GM23248 (cell line): ENCODE data around the gene CTNNA3. TPM values are rescaled to one million over a fixed set of nuclear protein-coding genes. Genes with fewer than 3 reads are reported as not detected.

ENCODE experiments used
- DNase-seq: peaks from one replicate; pipeline ENCODE4 v3.0.0-alpha.2; 2015
- H2AFZ ChIP-seq: fragments of 200-600 bp; sonication (generic); 2 replicates; pipeline ENCODE4 v1.6.1; 2016; ENCODE audit warnings: antibody characterized with exemption
- H3F3A ChIP-seq: fragments of 200-600 bp; sonication (generic); 2 replicates; pipeline ENCODE4 v1.6.1; 2016; ENCODE audit warnings: mild to moderate bottlenecking, antibody characterized with exemption, mixed run types; ENCODE audit not compliant: insufficient read depth
- H3K27ac ChIP-seq: fragments of 200-600 bp; sonication (generic); 2 replicates; pipeline ENCODE4 v1.5.1; 2016; ENCODE audit warnings: mild to moderate bottlenecking
- H3K27me3 ChIP-seq: fragments of 200-600 bp; sonication (generic); replicated peaks from 2 replicates; pipeline ENCODE4 v1.6.1; 2016; ENCODE audit warnings: mild to moderate bottlenecking; ENCODE audit not compliant: insufficient read depth
- H3K36me3 ChIP-seq: fragments of 200-600 bp; sonication (generic); 2 replicates; pipeline ENCODE4 v1.6.1; 2016; ENCODE audit warnings: low read depth, mild to moderate bottlenecking
- H3K4me1 ChIP-seq: fragments of 200-600 bp; sonication (generic); 2 replicates; pipeline ENCODE4 v1.6.1; 2016; ENCODE audit warnings: mild to moderate bottlenecking; ENCODE audit not compliant: insufficient read depth
- H3K4me2 ChIP-seq: fragments of 200-600 bp; sonication (generic); one replicate; pipeline ENCODE4 v1.6.1; 2016; ENCODE audit warnings: mild to moderate bottlenecking; ENCODE audit not compliant: unreplicated experiment
- H3K4me3 ChIP-seq: fragments of 200-600 bp; sonication (generic); 2 replicates; pipeline ENCODE4 v1.5.1; 2016; ENCODE audit warnings: mild to moderate bottlenecking
- H3K79me2 ChIP-seq: fragments of 200-600 bp; sonication (generic); 2 replicates; pipeline ENCODE4 v1.6.1; 2016; ENCODE audit warnings: mild to moderate bottlenecking; ENCODE audit not compliant: insufficient read depth
- H3K9ac ChIP-seq: fragments of 200-600 bp; sonication (generic); 2 replicates; pipeline ENCODE4 v1.6.1; 2016; ENCODE audit warnings: mild to moderate bottlenecking
- H3K9me2 ChIP-seq: fragments of 200-600 bp; sonication (generic); 2 replicates; pipeline ENCODE4 v1.6.1; 2016; ENCODE audit warnings: mixed run types, mild to moderate bottlenecking, moderate library complexity; ENCODE audit not compliant: insufficient read depth
- H3K9me3 ChIP-seq: fragments of 200-600 bp; sonication (generic); one replicate; pipeline ENCODE4 v1.6.1; 2017; ENCODE audit warnings: low read depth
- H4K20me1 ChIP-seq: fragments of 200-600 bp; sonication (generic); 2 replicates; pipeline ENCODE4 v1.6.0; 2016; ENCODE audit not compliant: insufficient read depth
- EZH2 ChIP-seq: fragments of 200-600 bp; sonication (generic); IDR thresholded peaks from 2 replicates; pipeline ENCODE4 v1.6.1; 2018; ENCODE audit warnings: antibody characterized with exemption, mild to moderate bottlenecking; ENCODE audit not compliant: insufficient read depth, poor library complexity, severe bottlenecking
- EZH2phosphoT487 ChIP-seq: fragments of 200-600 bp; sonication (generic); IDR thresholded peaks from 2 replicates; pipeline ENCODE4 v1.6.1; 2018; ENCODE audit warnings: antibody characterized with exemption, moderate library complexity, mild to moderate bottlenecking, low read depth; ENCODE audit not compliant: insufficient read depth
- WGBS, 2 experiments: methylation state at CpG; one replicate each; pipeline ENCODE4 v1.1.6; 2015 to 2017; ENCODE audit warnings: low lambda C conversion rate in 2 of 2, low coverage in 1 of 2; ENCODE audit errors: missing lambda C conversion rate in 2 of 2; 5-methylcytosine and 5-hydroxymethylcytosine counted together
- in situ Hi-C: fragments of 300-500 bp; cut with MboI; formaldehyde crosslinking; loops from 2 replicates; pipeline ENCODE4 v1.15.0; 2020
- polyA plus RNA-seq: library from polyadenylated mRNA; unstranded; fragments of >200 nt; fragmentation: Nextera tagmentation; extraction: Ambion mirVana; gene quantifications from 2 replicates; pipeline ENCODE4 v1.2.1, GENCODE V29; 2016
- total RNA-seq: library from RNA; depleted of rRNA; stranded (reverse); fragments of >200 nt; shearing (Covaris generic); gene quantifications from 2 replicates; pipeline ENCODE4 v1.2.3, GENCODE V29; 2014

Gene CTNNA3
- total and polyA plus RNA-seq, 2 experiments from 2014 or later = not detected

GRCh38 chr10:66833861-66834260 is 862.1 kb downstream of the CTNNA3 start:
- H3K4me3 ChIP-seq = no peak overlapping the region
- WGBS, 2 experiments = 38 to 39% methylated on average over 1 of the region's 1 CpG
- no peaks in the 10 kb centered on the region for H3K36me3 ChIP-seq
- H3K79me2 ChIP-seq = no peaks in the 10 kb centered on the region
- DNase-seq = no peak
- H3K9me3 ChIP-seq = no peaks in the 10 kb centered on the region
- H3K27me3 ChIP-seq = no peaks in the 10 kb centered on the region
- no peak overlapping the region for H2AFZ ChIP-seq
- H3K4me2 ChIP-seq = no peak overlapping the region
- no peak overlapping the region for H3K9ac ChIP-seq
- no peaks in the 10 kb centered on the region for H3K4me1 ChIP-seq
- H3K9me2 ChIP-seq = no peaks in the 10 kb centered on the region
- no peaks in the 10 kb centered on the region for H4K20me1 ChIP-seq
- TF ChIP-seq EZH2 (no peak), EZH2phosphoT487 (no peak)
- no peaks in the 10 kb centered on the region for H3F3A ChIP-seq
- in situ Hi-C loops = no loop called here
- no peak overlapping the region for H3K27ac ChIP-seq

DNA sequence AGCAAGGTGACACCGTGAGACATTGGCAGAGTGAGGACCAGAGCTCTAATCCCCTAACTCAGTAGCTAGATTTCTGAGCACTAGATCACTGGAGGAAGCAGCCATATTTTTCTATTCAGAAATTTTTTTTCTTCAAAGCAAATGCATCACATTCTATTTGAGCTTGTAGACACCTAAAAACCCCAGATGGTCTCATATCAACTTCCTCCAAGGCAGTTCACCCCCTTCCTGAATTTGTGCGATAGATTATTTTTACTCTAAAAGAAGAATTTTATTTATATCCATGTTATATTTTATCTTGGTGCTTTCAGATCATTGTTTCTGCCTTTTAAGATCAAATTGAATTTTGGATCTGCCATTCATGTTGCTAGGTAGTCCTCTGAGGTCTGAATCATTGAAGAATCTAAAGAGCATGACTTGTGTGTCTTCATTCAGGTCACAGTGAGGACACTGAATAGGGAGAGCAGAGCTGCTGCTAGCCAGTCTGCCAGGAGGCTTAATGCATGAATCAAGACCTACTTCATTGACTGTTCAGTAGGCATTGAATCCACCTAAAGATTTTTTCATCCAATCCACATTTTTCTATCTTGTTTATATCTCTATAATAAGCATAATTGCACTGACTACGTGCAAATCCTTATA is 863.1 kb downstream of the CTNNA3 start:
- no peak overlapping the region for H2AFZ ChIP-seq
- no peaks in the 10 kb centered on the region for H3K27me3 ChIP-seq
- H3K9ac ChIP-seq = no peak overlapping the region
- H3K4me1 ChIP-seq = no peaks in the 10 kb centered on the region
- H3F3A ChIP-seq = no peaks in the 10 kb centered on the region
- TF ChIP-seq EZH2phosphoT487 (no peak), EZH2 (no peak)
- H4K20me1 ChIP-seq = no peaks in the 10 kb centered on the region
- DNase-seq = no peak
- no peaks in the 10 kb centered on the region for H3K79me2 ChIP-seq
- no peak overlapping the region for H3K4me2 ChIP-seq
- WGBS, 2 experiments = 31 to 40% methylated on average over 3 of the region's 3 CpGs
- H3K9me2 ChIP-seq = no peaks in the 10 kb centered on the region
- H3K36me3 ChIP-seq = no peaks in the 10 kb centered on the region
- in situ Hi-C loops = no loop called here
- H3K9me3 ChIP-seq = no peaks in the 10 kb centered on the region
- H3K4me3 ChIP-seq = no peak overlapping the region
- H3K27ac ChIP-seq = no peak overlapping the region

GRCh38 chr10:66828957-66829356 is 867.0 kb downstream of the CTNNA3 start:
- H3K4me2 ChIP-seq = no peak overlapping the region
- no peak overlapping the region for H3K27ac ChIP-seq
- H2AFZ ChIP-seq = no peak overlapping the region
- no peak overlapping the region for H3K9ac ChIP-seq
- no peaks in the 10 kb centered on the region for H3K9me2 ChIP-seq
- no peak overlapping the region for H3K4me3 ChIP-seq
- no peaks in the 10 kb centered on the region for H3K36me3 ChIP-seq
- DNase-seq = peak; percentile 1
- H3F3A ChIP-seq = no peaks in the 10 kb centered on the region
- H3K9me3 ChIP-seq = no peaks in the 10 kb centered on the region
- no peak for TF ChIP-seq EZH2phosphoT487
- no peak for TF ChIP-seq EZH2
- in situ Hi-C loops = no loop called here
- H4K20me1 ChIP-seq = no peaks in the 10 kb centered on the region
- no peaks in the 10 kb centered on the region for H3K27me3 ChIP-seq
- H3K79me2 ChIP-seq = no peaks in the 10 kb centered on the region
- WGBS, 2 experiments = 83 to 90% methylated on average over 2 of the region's 2 CpGs
- no peaks in the 10 kb centered on the region for H3K4me1 ChIP-seq

GRCh38 chr10:66827353-66827752 is 868.6 kb downstream of the CTNNA3 start:
- no peaks in the 10 kb centered on the region for H4K20me1 ChIP-seq
- H2AFZ ChIP-seq = no peak overlapping the region
- no peaks in the 10 kb centered on the region for H3F3A ChIP-seq
- no peak overlapping the region for H3K4me2 ChIP-seq
- H3K79me2 ChIP-seq = no peaks in the 10 kb centered on the region
- no peaks in the 10 kb centered on the region for H3K27me3 ChIP-seq
- 0% methylated on average over 1 of the region's 1 CpG for WGBS, 2 experiments
- TF ChIP-seq EZH2 = no peak
- TF ChIP-seq EZH2phosphoT487 = no peak
- no peak overlapping the region for H3K27ac ChIP-seq
- no peak overlapping the region for H3K9ac ChIP-seq
- H3K9me2 ChIP-seq = no peaks in the 10 kb centered on the region
- in situ Hi-C loops = no loop called here
- no peaks in the 10 kb centered on the region for H3K4me1 ChIP-seq
- DNase-seq = peak; percentile 64
- no peaks in the 10 kb centered on the region for H3K9me3 ChIP-seq
- H3K4me3 ChIP-seq = no peak overlapping the region
- H3K36me3 ChIP-seq = no peaks in the 10 kb centered on the region
